ENCODE data around the gene ADD1. TPM values are rescaled to one million over a fixed set of nuclear protein-coding genes. Genes with fewer than 3 reads are reported as not detected.

The ADD1 gene
- total RNA-seq, 2 experiments from 2014 or later, result 153 TPM

- Histone ChIP-seq H3K4me1 (ENCODE audit: insufficient read depth, low read length) (peaks cover 32% of the 10 kb centered on the region), H3K27ac (ENCODE audit: low read depth in 1 of 2, low read length in 2 of 2) (no peak overlapping the region), H3K27me3 (ENCODE audit: control insufficient read depth in 1 of 2, insufficient read depth in 2 of 2, low read length in 2 of 2) (no peaks in the 10 kb centered on the region), H3K36me3 (ENCODE audit: insufficient read depth, low read length) (peaks cover 69% of the 10 kb centered on the region), H3K9me3 (ENCODE audit: control insufficient read depth in 1 of 2, insufficient read depth in 1 of 2, low read length in 2 of 2) (no peaks in the 10 kb centered on the region), H3K4me3 (ENCODE audit: low read length) (no peak overlapping the region)
- POLR2A ChIA-PET, result interaction anchor here (0.6 kb wide), 1 partner anchor 20 kb away, joined by 3 read pairs; no protein-coding TSS in a partner anchor
- no peak for DNase-seq
- CTCF ChIA-PET, result no interaction called here
- H3K27ac Mint-ChIP-seq, result no peak overlapping the region
- no peak for TF ChIP-seq CTCF (IDR thresholded peaks at IDR 0.05)
- no peak overlapping the region for H3K4me3 Mint-ChIP-seq
- no peaks in the 10 kb centered on the region for H3K27me3 Mint-ChIP-seq
- H3K4me1 Mint-ChIP-seq (ENCODE audit: low read depth), result peaks cover 18% of the 10 kb centered on the region
- intact Hi-C loops (cut with DNase I, micrococcal nuclease), result no loop called here
- peaks cover 55% of the 10 kb centered on the region for H3K36me3 Mint-ChIP-seq (ENCODE audit: low read depth)
- no peaks in the 10 kb centered on the region for H3K9me3 Mint-ChIP-seq
- no peak for ATAC-seq (ENCODE audit: poor library complexity)
Measured at GRCh38 chr4:2823301-2823670, 20.4 kb upstream of the ADD1 start.

- intact Hi-C loops (cut with DNase I, micrococcal nuclease), result no loop called here
- Histone ChIP-seq H3K4me1 (ENCODE audit: insufficient read depth, low read length) (peaks cover 27% of the 10 kb centered on the region), H3K9me3 (ENCODE audit: control insufficient read depth in 1 of 2, insufficient read depth in 1 of 2, low read length in 2 of 2) (no peaks in the 10 kb centered on the region), H3K27ac (ENCODE audit: low read depth in 1 of 2, low read length in 2 of 2) (no peak overlapping the region), H3K27me3 (ENCODE audit: control insufficient read depth in 1 of 2, insufficient read depth in 2 of 2, low read length in 2 of 2) (no peaks in the 10 kb centered on the region), H3K4me3 (ENCODE audit: low read length) (no peak overlapping the region), H3K36me3 (ENCODE audit: insufficient read depth, low read length) (peaks cover 74% of the 10 kb centered on the region)
- ATAC-seq (ENCODE audit: poor library complexity) (no peak), DNase-seq (no peak)
- POLR2A ChIA-PET, result interaction anchor here (0.6 kb wide), 1 partner anchor 19 kb away, joined by 3 read pairs; no protein-coding TSS in a partner anchor
- TF ChIP-seq CTCF (IDR thresholded peaks at IDR 0.05), result no peak
- H3K27me3 Mint-ChIP-seq, result no peaks in the 10 kb centered on the region
- H3K36me3 Mint-ChIP-seq (ENCODE audit: low read depth), result peaks cover 61% of the 10 kb centered on the region
- no peaks in the 10 kb centered on the region for H3K9me3 Mint-ChIP-seq
- CTCF ChIA-PET, result no interaction called here
- peaks cover 16% of the 10 kb centered on the region for H3K4me1 Mint-ChIP-seq (ENCODE audit: low read depth)
- no peak overlapping the region for H3K27ac Mint-ChIP-seq
- no peak overlapping the region for H3K4me3 Mint-ChIP-seq
Measured at GRCh38 chr4:2823671-2824328, 19.8 kb upstream of the ADD1 start.

GRCh38 chr4:2824329-2824835 is 19.3 kb upstream of the ADD1 start:
- H3K4me1 ChIP-seq (ENCODE audit: insufficient read depth, low read length), result peaks cover 22% of the 10 kb centered on the region
- DNase-seq (no peak), ATAC-seq (ENCODE audit: poor library complexity) (no peak)
- peaks cover 63% of the 10 kb centered on the region for H3K36me3 Mint-ChIP-seq (ENCODE audit: low read depth)
- no peak overlapping the region for H3K27ac Mint-ChIP-seq
- TF ChIP-seq CTCF (IDR thresholded peaks at IDR 0.05), result no peak
- no peaks in the 10 kb centered on the region for H3K9me3 Mint-ChIP-seq
- H3K27me3 Mint-ChIP-seq, result no peaks in the 10 kb centered on the region
- no peaks in the 10 kb centered on the region for H3K9me3 ChIP-seq (ENCODE audit: control insufficient read depth in 1 of 2, insufficient read depth in 1 of 2, low read length in 2 of 2)
- peaks cover 11% of the 10 kb centered on the region for H3K4me1 Mint-ChIP-seq (ENCODE audit: low read depth)
- H3K4me3 Mint-ChIP-seq, result no peak overlapping the region
- POLR2A ChIA-PET, result no interaction called here
- no peaks in the 10 kb centered on the region for H3K27me3 ChIP-seq (ENCODE audit: control insufficient read depth in 1 of 2, insufficient read depth in 2 of 2, low read length in 2 of 2)
- H3K27ac ChIP-seq (ENCODE audit: low read depth in 1 of 2, low read length in 2 of 2), result no peak overlapping the region
- intact Hi-C loops (cut with DNase I, micrococcal nuclease), result no loop called here
- peaks cover 78% of the 10 kb centered on the region for H3K36me3 ChIP-seq (ENCODE audit: insufficient read depth, low read length)
- H3K4me3 ChIP-seq (ENCODE audit: low read length), result no peak overlapping the region
- CTCF ChIA-PET, result no interaction called here

Data from CD4-positive, alpha-beta T cell (primary cell).